Progenitor cell of endocrine pancreas (in vitro differentiated cells): Measurements from ENCODE around the gene RASGEF1C. TPM values are rescaled to one million over a fixed set of nuclear protein-coding genes. Genes with fewer than 3 reads are reported as not detected.

ENCODE experiments used
- DNase-seq: peaks from one replicate; pipeline ENCODE4 v3.0.0; 2021; ENCODE audit warnings: low spot score; ENCODE audit not compliant: unreplicated experiment
- H3K27ac Mint-ChIP-seq: 2 replicates; pipeline ENCODE4 v1.8.0; 2021; ENCODE audit warnings: mild to moderate bottlenecking, moderate library complexity, mixed read lengths
- H3K27me3 Mint-ChIP-seq: 2 replicates; pipeline ENCODE4 v1.8.0; 2021; ENCODE audit warnings: mixed read lengths
- H3K36me3 Mint-ChIP-seq: 2 replicates; pipeline ENCODE4 v1.8.0; 2022; ENCODE audit warnings: mixed read lengths; ENCODE audit not compliant: insufficient read depth
- H3K4me1 Mint-ChIP-seq: 2 replicates; pipeline ENCODE4 v1.8.0; 2021; ENCODE audit warnings: low read depth, mixed read lengths
- H3K4me3 Mint-ChIP-seq: 2 replicates; pipeline ENCODE4 v1.8.0; 2021; ENCODE audit warnings: low read depth, mild to moderate bottlenecking, moderate library complexity, mixed read lengths
- H3K9me3 Mint-ChIP-seq: 2 replicates; pipeline ENCODE4 v1.8.0; 2021; ENCODE audit warnings: low read depth, mixed read lengths
- CTCF ChIP-seq: fragments of 200-600 bp; sonication (generic); IDR thresholded peaks from one replicate; pipeline ENCODE4 v1.5.0; 2021; ENCODE audit warnings: antibody characterized with exemption, mild to moderate bottlenecking; ENCODE audit not compliant: unreplicated experiment
- total RNA-seq: library from RNA; stranded (reverse); gene quantifications from 2 replicates; pipeline ENCODE4 v1.2.1, GENCODE V29; 2021

RASGEF1C gene
- total RNA-seq, 1 donor from 2014 or later: 1.3 TPM

GRCh38 chr5:180118391-180118791 is 90.6 kb downstream of the RASGEF1C start:
- no peak for DNase-seq
- TF ChIP-seq CTCF: no peak
- Mint-ChIP-seq H3K27me3 (no peaks in the 10 kb centered on the region), H3K4me3 (no peak overlapping the region), H3K27ac (no peak overlapping the region), H3K9me3 (no peaks in the 10 kb centered on the region), H3K4me1 (peaks cover 6% of the 10 kb centered on the region), H3K36me3 (no peaks in the 10 kb centered on the region)

GRCh38 chr5:180117000-180117725 is 91.8 kb downstream of the RASGEF1C start:
- Mint-ChIP-seq H3K27me3 (no peaks in the 10 kb centered on the region), H3K36me3 (no peaks in the 10 kb centered on the region), H3K4me3 (no peak overlapping the region), H3K9me3 (no peaks in the 10 kb centered on the region), H3K27ac (no peak overlapping the region), H3K4me1 (peaks cover 5% of the 10 kb centered on the region)
- TF ChIP-seq CTCF: peak; percentile 21
- no peak for DNase-seq

- DNase-seq: no peak
- Mint-ChIP-seq H3K27ac (no peak overlapping the region), H3K27me3 (no peaks in the 10 kb centered on the region), H3K9me3 (no peaks in the 10 kb centered on the region), H3K4me1 (peaks cover 4% of the 10 kb centered on the region), H3K4me3 (no peak overlapping the region), H3K36me3 (no peaks in the 10 kb centered on the region)
- TF ChIP-seq CTCF: no peak
Measured at GRCh38 chr5:180116077-180116999, 92.7 kb downstream of the RASGEF1C start.

GRCh38 chr5:180115326-180116076 is 93.5 kb downstream of the RASGEF1C start:
- TF ChIP-seq CTCF: no peak
- no peak for DNase-seq
- H3K9me3 Mint-ChIP-seq: no peaks in the 10 kb centered on the region
- H3K36me3 Mint-ChIP-seq: no peaks in the 10 kb centered on the region
- H3K4me1 Mint-ChIP-seq: peaks cover 4% of the 10 kb centered on the region
- H3K27me3 Mint-ChIP-seq: no peaks in the 10 kb centered on the region
- H3K4me3 Mint-ChIP-seq: no peak overlapping the region
- H3K27ac Mint-ChIP-seq: no peak overlapping the region

- no peaks in the 10 kb centered on the region for H3K9me3 Mint-ChIP-seq
- H3K27me3 Mint-ChIP-seq: no peaks in the 10 kb centered on the region
- peaks cover 4% of the 10 kb centered on the region for H3K4me1 Mint-ChIP-seq
- H3K36me3 Mint-ChIP-seq: no peaks in the 10 kb centered on the region
- no peak for TF ChIP-seq CTCF
- no peak overlapping the region for H3K27ac Mint-ChIP-seq
- H3K4me3 Mint-ChIP-seq: no peak overlapping the region
- DNase-seq: no peak
Measured at GRCh38 chr5:180114304-180115003, 94.6 kb downstream of the RASGEF1C start.
